Measurements from ENCODE around the gene MORN4.
A peak's percentile ranks its signal among the peaks of the same experiment; 100 is the strongest.

Gene MORN4

GRCh38 chr10:97597778-97598177 is 35.5 kb downstream of the MORN4 start:
- H3K27ac ChIP-seq (ENCODE audit: low read length), result no peak overlapping the region
- H3K9me3 ChIP-seq (ENCODE audit: control insufficient read depth in 2 of 2, low read length in 2 of 2), result no peaks in the 10 kb centered on the region
- H3K4me1 ChIP-seq (ENCODE audit: control insufficient read depth, insufficient read depth, low read length), result peaks cover 13% of the 10 kb centered on the region
- no peaks in the 10 kb centered on the region for H3K27me3 ChIP-seq (ENCODE audit: control insufficient read depth in 1 of 2, insufficient read depth in 2 of 2, low read length in 2 of 2)
- H3K4me3 ChIP-seq (ENCODE audit: low read length in 2 of 2), result no peak overlapping the region
- no peak overlapping the region for H3K9ac ChIP-seq (ENCODE audit: low read length in 2 of 2)
- H3K36me3 ChIP-seq (ENCODE audit: control insufficient read depth in 2 of 2, insufficient read depth in 2 of 2, low read length in 2 of 2), result no peaks in the 10 kb centered on the region

- peak overlapping the region; percentile 74 for H3K27ac ChIP-seq (ENCODE audit: low read length)
- H3K9ac ChIP-seq (ENCODE audit: low read length in 2 of 2), result peak overlapping the region; percentile 28 to 51
- no peaks in the 10 kb centered on the region for H3K36me3 ChIP-seq (ENCODE audit: control insufficient read depth in 2 of 2, insufficient read depth in 2 of 2, low read length in 2 of 2)
- no peaks in the 10 kb centered on the region for H3K9me3 ChIP-seq (ENCODE audit: control insufficient read depth in 2 of 2, low read length in 2 of 2)
- peaks cover 13% of the 10 kb centered on the region for H3K4me1 ChIP-seq (ENCODE audit: control insufficient read depth, insufficient read depth, low read length)
- H3K4me3 ChIP-seq (ENCODE audit: low read length in 2 of 2), result no peak overlapping the region
- no peaks in the 10 kb centered on the region for H3K27me3 ChIP-seq (ENCODE audit: control insufficient read depth in 1 of 2, insufficient read depth in 2 of 2, low read length in 2 of 2)
Observed at GRCh38 chr10:97596101-97597082, 36.9 kb downstream of the MORN4 start.

- Histone ChIP-seq H3K9ac (ENCODE audit: low read length in 2 of 2) (no peak overlapping the region), H3K4me1 (ENCODE audit: control insufficient read depth, insufficient read depth, low read length) (peaks cover 13% of the 10 kb centered on the region), H3K9me3 (ENCODE audit: control insufficient read depth in 2 of 2, low read length in 2 of 2) (no peaks in the 10 kb centered on the region), H3K36me3 (ENCODE audit: control insufficient read depth in 2 of 2, insufficient read depth in 2 of 2, low read length in 2 of 2) (no peaks in the 10 kb centered on the region), H3K27ac (ENCODE audit: low read length) (no peak overlapping the region), H3K27me3 (ENCODE audit: control insufficient read depth in 1 of 2, insufficient read depth in 2 of 2, low read length in 2 of 2) (no peaks in the 10 kb centered on the region), H3K4me3 (ENCODE audit: low read length in 2 of 2) (no peak overlapping the region)
Observed at GRCh38 chr10:97593421-97593820, 39.9 kb downstream of the MORN4 start.

DNA sequence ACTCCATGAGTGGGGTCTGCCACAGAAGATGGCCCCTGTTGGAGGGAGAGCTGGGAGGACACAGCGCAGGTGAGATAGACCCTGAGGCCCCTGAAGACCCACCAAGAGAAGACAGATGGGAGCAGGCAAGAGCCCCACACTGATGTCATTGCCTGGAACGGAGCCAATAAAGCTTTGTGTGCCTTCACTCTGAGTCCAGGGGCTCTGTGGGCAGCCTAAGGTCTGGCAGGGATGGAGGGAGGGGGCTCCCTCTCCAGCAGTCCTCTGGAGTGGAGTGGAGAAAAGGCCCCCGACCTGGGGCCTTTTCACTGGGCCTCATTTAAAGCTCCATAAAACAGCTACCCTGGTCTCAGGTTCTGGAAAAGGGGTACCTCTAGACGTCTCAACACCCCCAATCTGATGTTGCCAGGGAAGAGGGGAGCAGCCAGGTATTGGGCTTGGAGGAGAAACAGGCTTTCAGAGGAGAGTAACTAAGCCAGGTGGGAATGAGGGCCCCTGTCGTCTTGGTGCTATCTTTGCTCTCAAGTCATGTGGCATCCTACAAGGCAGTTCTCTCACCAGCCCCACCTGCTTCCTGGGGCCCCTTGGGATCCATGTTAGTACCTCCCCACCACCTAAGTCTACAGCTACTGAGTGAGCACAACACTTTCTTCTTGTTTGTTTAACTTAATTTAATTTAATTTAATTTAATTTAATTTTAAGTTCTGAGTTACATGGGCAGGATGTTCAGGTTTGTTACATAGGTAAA is 42.4 kb downstream of the MORN4 start:
- no peaks in the 10 kb centered on the region for H3K27me3 ChIP-seq (ENCODE audit: control insufficient read depth in 1 of 2, insufficient read depth in 2 of 2, low read length in 2 of 2)
- no peaks in the 10 kb centered on the region for H3K9me3 ChIP-seq (ENCODE audit: control insufficient read depth in 2 of 2, low read length in 2 of 2)
- no peak overlapping the region for H3K27ac ChIP-seq (ENCODE audit: low read length)
- H3K9ac ChIP-seq (ENCODE audit: low read length in 2 of 2), result no peak overlapping the region
- no peaks in the 10 kb centered on the region for H3K36me3 ChIP-seq (ENCODE audit: control insufficient read depth in 2 of 2, insufficient read depth in 2 of 2, low read length in 2 of 2)
- no peak overlapping the region for H3K4me3 ChIP-seq (ENCODE audit: low read length in 2 of 2)
- peaks cover 4% of the 10 kb centered on the region for H3K4me1 ChIP-seq (ENCODE audit: control insufficient read depth, insufficient read depth, low read length)

DNA sequence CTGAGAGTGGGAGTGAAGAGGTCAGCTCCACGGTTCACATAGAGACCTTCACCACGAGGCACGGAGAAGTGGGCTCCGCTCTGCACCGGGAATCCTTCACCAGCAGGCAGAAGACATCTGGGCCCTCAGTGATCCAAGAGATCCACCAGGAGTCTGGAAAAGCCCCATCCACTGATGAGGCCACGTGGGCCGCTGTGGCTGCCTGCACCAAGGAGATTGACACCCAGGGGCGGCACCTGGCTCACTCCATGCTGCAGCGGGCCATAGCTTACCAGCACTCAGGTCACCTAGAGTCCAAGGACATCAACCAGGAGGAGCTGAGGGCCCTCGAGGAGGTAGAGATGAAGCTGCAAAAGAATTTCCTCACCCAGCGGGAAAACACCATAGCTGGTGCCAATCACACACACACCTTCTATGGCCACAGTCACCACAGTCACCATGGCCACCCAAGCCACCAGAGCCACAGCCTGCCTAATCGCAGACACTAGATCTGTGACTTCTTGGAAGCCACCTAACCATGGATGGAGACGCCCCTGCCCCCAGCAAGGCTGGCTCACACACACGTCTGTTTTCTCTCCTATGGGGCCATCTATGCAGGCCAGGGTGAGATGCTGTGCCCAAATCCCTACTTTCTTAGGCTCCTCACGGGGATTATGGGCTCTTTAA is 43.1 kb downstream of the MORN4 start:
- Histone ChIP-seq H3K36me3 (ENCODE audit: control insufficient read depth in 2 of 2, insufficient read depth in 2 of 2, low read length in 2 of 2) (no peaks in the 10 kb centered on the region), H3K4me1 (ENCODE audit: control insufficient read depth, insufficient read depth, low read length) (no peaks in the 10 kb centered on the region), H3K9me3 (ENCODE audit: control insufficient read depth in 2 of 2, low read length in 2 of 2) (no peaks in the 10 kb centered on the region), H3K4me3 (ENCODE audit: low read length in 2 of 2) (no peak overlapping the region), H3K27ac (ENCODE audit: low read length) (no peak overlapping the region), H3K9ac (ENCODE audit: low read length in 2 of 2) (no peak overlapping the region), H3K27me3 (ENCODE audit: control insufficient read depth in 1 of 2, insufficient read depth in 2 of 2, low read length in 2 of 2) (no peaks in the 10 kb centered on the region)

- no peaks in the 10 kb centered on the region for H3K27me3 ChIP-seq (ENCODE audit: control insufficient read depth in 1 of 2, insufficient read depth in 2 of 2, low read length in 2 of 2)
- H3K4me3 ChIP-seq (ENCODE audit: low read length in 2 of 2), result no peak within 1 kb of the TSS
- H3K27ac ChIP-seq (ENCODE audit: low read length), result no peak within 1 kb of the TSS
- no peak within 1 kb of the TSS for H3K9ac ChIP-seq (ENCODE audit: low read length in 2 of 2)
- H3K36me3 ChIP-seq (ENCODE audit: control insufficient read depth in 2 of 2, insufficient read depth in 2 of 2, low read length in 2 of 2), result no peaks in the 10 kb centered on the region
- H3K4me1 ChIP-seq (ENCODE audit: control insufficient read depth, insufficient read depth, low read length), result no peaks in the 10 kb centered on the region
- H3K9me3 ChIP-seq (ENCODE audit: control insufficient read depth in 2 of 2, low read length in 2 of 2), result no peaks in the 10 kb centered on the region
Observed at GRCh38 chr10:97589479-97589878, 43.8 kb downstream of the MORN4 start, which contains the start of gene C10orf62. TSS of gene C10orf62 (plus strand) at chr10:97589721. CDS start at chr10:97589898, 177 bp downstream.

DNA sequence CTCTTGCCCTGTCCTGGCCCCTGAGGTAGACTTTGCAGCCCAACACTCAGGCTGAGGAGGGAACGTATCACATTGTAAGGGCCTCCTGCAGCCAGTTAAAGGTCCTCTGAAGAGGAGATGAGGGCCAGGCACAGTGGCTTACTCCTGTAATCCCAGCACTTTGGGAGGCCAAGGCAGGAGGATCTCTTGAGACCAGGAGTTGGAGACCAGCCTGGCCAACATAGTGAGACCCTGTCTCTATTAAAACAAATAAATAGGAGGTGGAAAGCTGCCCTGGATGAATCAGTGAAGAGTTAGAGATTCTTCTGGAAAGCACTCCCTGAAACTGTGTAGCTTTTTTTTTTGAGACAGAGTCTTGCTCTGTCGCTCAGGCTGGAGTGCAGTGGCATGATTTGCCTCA is 46.1 kb downstream of the MORN4 start:
- Histone ChIP-seq H3K4me1 (ENCODE audit: control insufficient read depth, insufficient read depth, low read length) (no peaks in the 10 kb centered on the region), H3K4me3 (ENCODE audit: low read length in 2 of 2) (no peak overlapping the region), H3K9ac (ENCODE audit: low read length in 2 of 2) (no peak overlapping the region), H3K9me3 (ENCODE audit: control insufficient read depth in 2 of 2, low read length in 2 of 2) (no peaks in the 10 kb centered on the region), H3K27me3 (ENCODE audit: control insufficient read depth in 1 of 2, insufficient read depth in 2 of 2, low read length in 2 of 2) (no peaks in the 10 kb centered on the region), H3K27ac (ENCODE audit: low read length) (no peak overlapping the region), H3K36me3 (ENCODE audit: control insufficient read depth in 2 of 2, insufficient read depth in 2 of 2, low read length in 2 of 2) (no peaks in the 10 kb centered on the region)

DNA sequence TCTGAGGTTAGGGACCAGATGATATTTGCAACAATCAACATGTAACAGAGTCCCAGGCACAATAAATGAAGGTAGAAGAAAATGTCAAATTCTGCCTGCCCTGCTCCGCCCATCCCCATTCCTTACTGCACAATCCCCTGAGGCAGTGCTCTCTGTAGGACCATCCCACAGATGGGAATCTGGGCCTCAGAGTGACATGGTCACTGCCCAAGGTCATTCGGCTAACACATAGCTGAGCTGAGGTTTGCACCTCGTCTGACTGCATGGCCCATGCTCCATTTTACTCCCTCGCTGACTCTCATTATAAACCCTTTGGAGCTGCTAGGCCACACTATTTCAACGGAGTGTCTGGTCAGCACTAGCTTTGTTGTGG is 47.9 kb downstream of the MORN4 start:
- H3K36me3 ChIP-seq (ENCODE audit: control insufficient read depth in 2 of 2, insufficient read depth in 2 of 2, low read length in 2 of 2), result no peaks in the 10 kb centered on the region
- H3K27me3 ChIP-seq (ENCODE audit: control insufficient read depth in 1 of 2, insufficient read depth in 2 of 2, low read length in 2 of 2), result no peaks in the 10 kb centered on the region
- H3K9ac ChIP-seq (ENCODE audit: low read length in 2 of 2), result no peak overlapping the region
- H3K27ac ChIP-seq (ENCODE audit: low read length), result no peak overlapping the region
- H3K4me3 ChIP-seq (ENCODE audit: low read length in 2 of 2), result no peak overlapping the region
- no peaks in the 10 kb centered on the region for H3K4me1 ChIP-seq (ENCODE audit: control insufficient read depth, insufficient read depth, low read length)
- H3K9me3 ChIP-seq (ENCODE audit: control insufficient read depth in 2 of 2, low read length in 2 of 2), result no peaks in the 10 kb centered on the region

DNA sequence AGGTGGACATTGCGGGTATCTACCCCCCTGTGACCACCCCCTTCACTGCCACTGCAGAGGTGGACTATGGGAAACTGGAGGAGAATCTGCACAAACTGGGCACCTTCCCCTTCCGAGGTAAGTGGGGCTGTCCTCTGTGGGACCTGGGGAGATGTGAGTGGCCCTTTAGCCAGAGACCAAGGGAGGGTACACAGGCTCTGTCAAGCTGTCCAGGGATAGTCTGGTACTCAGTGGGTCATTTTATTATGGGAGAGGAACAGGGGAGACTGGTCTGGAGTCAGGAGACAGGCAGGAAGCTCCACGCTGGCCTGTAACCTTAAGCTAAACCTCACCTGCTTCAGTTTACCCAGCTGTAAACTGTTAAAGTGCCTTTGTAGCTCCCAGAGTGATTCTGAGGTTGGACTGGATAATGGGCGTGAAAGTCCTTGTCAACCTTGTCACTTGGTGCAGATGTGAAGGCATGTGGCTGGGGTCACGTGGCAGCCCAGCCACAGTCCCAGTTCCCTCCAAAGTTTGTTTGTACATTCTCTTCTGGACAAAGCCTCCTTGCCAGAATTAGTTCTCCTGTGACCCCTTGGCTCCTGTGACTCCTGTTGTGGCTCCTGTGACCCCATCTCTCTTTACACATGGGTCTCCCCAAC is 48.4 kb downstream of the MORN4 start:
- Histone ChIP-seq H3K27me3 (ENCODE audit: control insufficient read depth in 1 of 2, insufficient read depth in 2 of 2, low read length in 2 of 2) (no peaks in the 10 kb centered on the region), H3K9me3 (ENCODE audit: control insufficient read depth in 2 of 2, low read length in 2 of 2) (no peaks in the 10 kb centered on the region), H3K36me3 (ENCODE audit: control insufficient read depth in 2 of 2, insufficient read depth in 2 of 2, low read length in 2 of 2) (no peaks in the 10 kb centered on the region), H3K27ac (ENCODE audit: low read length) (no peak overlapping the region), H3K4me3 (ENCODE audit: low read length in 2 of 2) (no peak overlapping the region), H3K4me1 (ENCODE audit: control insufficient read depth, insufficient read depth, low read length) (no peaks in the 10 kb centered on the region), H3K9ac (ENCODE audit: low read length in 2 of 2) (no peak overlapping the region)

DNA sequence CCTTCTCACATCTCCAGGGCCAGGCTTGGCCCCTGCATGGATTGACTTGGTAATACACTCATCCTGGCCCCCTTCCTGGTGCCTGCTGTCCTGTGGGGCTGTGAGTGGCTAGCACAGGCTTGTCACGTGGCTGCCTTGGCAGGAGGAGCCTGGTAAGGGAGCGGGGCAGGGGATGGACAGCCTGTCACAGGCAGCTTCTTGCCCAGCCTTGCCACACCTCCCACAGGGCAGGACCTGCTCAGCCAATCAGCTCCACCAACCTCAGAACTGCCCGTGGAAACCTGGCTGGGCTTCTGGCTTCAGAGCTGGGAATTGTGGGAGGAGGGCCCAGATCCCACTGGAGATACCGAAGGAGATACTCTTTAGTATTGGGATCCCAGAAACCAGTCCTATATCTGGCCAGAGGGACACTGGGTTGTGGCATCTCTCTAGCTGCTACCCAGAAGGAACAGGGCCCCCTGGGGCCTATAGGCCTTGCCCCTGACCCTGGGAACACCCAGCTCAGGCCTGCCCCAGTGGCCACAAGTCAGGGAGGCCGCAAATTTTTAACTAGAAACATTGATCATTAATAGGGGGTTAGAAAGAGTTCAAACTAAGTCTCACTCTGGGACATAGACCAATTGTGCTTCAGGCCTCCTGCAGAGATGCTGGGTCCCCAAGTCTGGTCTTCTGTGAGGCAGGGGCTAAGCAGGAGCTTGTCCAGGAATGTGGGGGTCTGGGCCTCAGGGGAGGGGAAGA is 49.1 kb downstream of the MORN4 start, which contains the start of gene HOGA1:
HOGA1 (plus strand) TSS at position 330 of the 738 bp plus-strand sequence; CDS start at position 645, 315 bp downstream.
- Histone ChIP-seq H3K36me3 (ENCODE audit: control insufficient read depth in 2 of 2, insufficient read depth in 2 of 2, low read length in 2 of 2) (no peaks in the 10 kb centered on the region), H3K4me3 (ENCODE audit: low read length in 2 of 2) (no peak within 1 kb of the TSS), H3K27ac (ENCODE audit: low read length) (no peak within 1 kb of the TSS), H3K27me3 (ENCODE audit: control insufficient read depth in 1 of 2, insufficient read depth in 2 of 2, low read length in 2 of 2) (no peaks in the 10 kb centered on the region), H3K4me1 (ENCODE audit: control insufficient read depth, insufficient read depth, low read length) (no peaks in the 10 kb centered on the region), H3K9ac (ENCODE audit: low read length in 2 of 2) (no peak within 1 kb of the TSS), H3K9me3 (ENCODE audit: control insufficient read depth in 2 of 2, low read length in 2 of 2) (no peaks in the 10 kb centered on the region)

Measured in stomach smooth muscle (tissue), 2 donors.